K562 (cell line): ENCODE measurements around the gene ANO6. TPM values are rescaled to one million over a fixed set of nuclear protein-coding genes. Genes with fewer than 3 reads are reported as not detected.

Source experiments
- CHCHD3 ChIP-seq: fragments of 250-450 bp; sonication (Bioruptor Pico); IDR thresholded peaks from 2 replicates; pipeline ENCODE4 v2.1.2; 2022; ENCODE audit warnings: mild to moderate bottlenecking
- HDAC6 ChIP-seq: IDR thresholded peaks from 2 replicates; pipeline ENCODE4 v1.6.1; 2012; ENCODE audit warnings: low read depth, mild to moderate bottlenecking, control low read depth, inconsistent platforms, low read length, moderate library complexity
- MAFK ChIP-seq: IDR thresholded peaks from 2 replicates; pipeline ENCODE4 v1.6.1; 2011; ENCODE audit warnings: low read length, improper control_type of control experiment
- PHB ChIP-seq: fragments of 250-450 bp; sonication (Bioruptor Pico); IDR thresholded peaks from 2 replicates; pipeline ENCODE4 v1.5.0; 2021
- TBP ChIP-seq: optimal IDR thresholded peaks from 2 replicates; pipeline ENCODE3; 2011; ENCODE audit warnings: low read depth, low read length, improper control_type of control experiment
- TEAD1 ChIP-seq, 2 experiments: fragments of 450-650 bp in 1 of 2; sonication (generic) in 1 of 2; formaldehyde crosslinking; IDR thresholded peaks; 2 replicates each; pipeline versions ENCODE4 v1.4.0 to v1.8.0; 2020 to 2022; ENCODE audit warnings: mild to moderate bottlenecking in 2 of 2, missing genetic modification reagents in 1 of 2
- TGIF2 ChIP-seq: sonication (generic); formaldehyde crosslinking; IDR thresholded peaks from 2 replicates; pipeline ENCODE4 v1.8.1; 2022; ENCODE audit warnings: mild to moderate bottlenecking, missing genetic modification reagents, moderate library complexity
- ZBTB11 ChIP-seq, 3 experiments: fragments of 200-800 bp in 1 of 3; fragments of 250-450 bp in 1 of 3; fragments of 450-650 bp in 1 of 3; sonication (Bioruptor Pico) in 1 of 3; sonication (Bioruptor generic) in 1 of 3; formaldehyde crosslinking in 1 of 3; IDR thresholded peaks; 2 replicates each; pipeline versions ENCODE4 v1.6.1 to v1.8.0; 2016 to 2022; ENCODE audit warnings: mild to moderate bottlenecking in 2 of 3, missing genetic modification characterization in 2 of 3, missing compliant biosample characterization in 1 of 3, moderate library complexity in 1 of 3
- ZNF239 ChIP-seq: fragments of 250-450 bp; sonication (Bioruptor Pico); IDR thresholded peaks from 2 replicates; pipeline ENCODE4 v1.4.0; 2020; ENCODE audit warnings: mild to moderate bottlenecking
- ZNF830 ChIP-seq: fragments of 250-450 bp; sonication (Bioruptor Pico); IDR thresholded peaks from 2 replicates; pipeline ENCODE4 v1.5.0; 2021; ENCODE audit warnings: mild to moderate bottlenecking
- polyA plus RNA-seq, 8 experiments: library from polyadenylated mRNA; depleted of rRNA in 4 of 8; stranded (reverse) in 5 of 8; unstranded in 3 of 8; fragments of >200 nt; fragmentation: Nextera tagmentation in 2 of 8; fragmentation: Illumina TruSeq in 1 of 8; extraction: Ambion mirVana in 2 of 8; extraction: Trizol in 1 of 8; gene quantifications; 2 replicates each; pipeline versions ENCODE4 v1.2.1 to v1.2.3, GENCODE V29; 2011 to 2014; ENCODE audit warnings: inconsistent platforms in 1 of 8, missing spikeins in 1 of 8
- total RNA-seq, 7 experiments: library from RNA; depleted of rRNA in 6 of 7; stranded (reverse); fragments of >200 nt in 6 of 7; fragmentation: Illumina TruSeq in 2 of 7; extraction: Trizol in 2 of 7; gene quantifications; 2 replicates each; pipeline versions ENCODE4 v1.2.1 to v1.2.3, GENCODE V29; 2011 to 2021; ENCODE audit warnings: low replicate concordance in 1 of 7
- TF ChIP-seq, protein P1 (sequence below): sonication (generic); formaldehyde crosslinking; IDR thresholded peaks from 2 replicates; pipeline ENCODE4 v1.8.0; 2022; ENCODE audit warnings: mild to moderate bottlenecking, missing genetic modification reagents
- TF ChIP-seq, protein P2 (sequence below), 2 experiments: fragments of 450-650 bp in 1 of 2; sonication (generic) in 1 of 2; formaldehyde crosslinking in 1 of 2; IDR thresholded peaks; 2 replicates each; pipeline versions ENCODE4 v1.7.1 to v1.9.0; 2016 to 2022; ENCODE audit warnings: inconsistent platforms in 1 of 2, mild to moderate bottlenecking in 1 of 2, missing genetic modification reagents in 1 of 2

The ANO6 gene
- total and polyA plus RNA-seq, 9 of the 15 experiments (the other 6 are each of a cell fraction or from before 2014, with no cell fraction given) = 3.5 to 24.7 (median 20.3) TPM

- TF ChIP-seq, protein P1, sequence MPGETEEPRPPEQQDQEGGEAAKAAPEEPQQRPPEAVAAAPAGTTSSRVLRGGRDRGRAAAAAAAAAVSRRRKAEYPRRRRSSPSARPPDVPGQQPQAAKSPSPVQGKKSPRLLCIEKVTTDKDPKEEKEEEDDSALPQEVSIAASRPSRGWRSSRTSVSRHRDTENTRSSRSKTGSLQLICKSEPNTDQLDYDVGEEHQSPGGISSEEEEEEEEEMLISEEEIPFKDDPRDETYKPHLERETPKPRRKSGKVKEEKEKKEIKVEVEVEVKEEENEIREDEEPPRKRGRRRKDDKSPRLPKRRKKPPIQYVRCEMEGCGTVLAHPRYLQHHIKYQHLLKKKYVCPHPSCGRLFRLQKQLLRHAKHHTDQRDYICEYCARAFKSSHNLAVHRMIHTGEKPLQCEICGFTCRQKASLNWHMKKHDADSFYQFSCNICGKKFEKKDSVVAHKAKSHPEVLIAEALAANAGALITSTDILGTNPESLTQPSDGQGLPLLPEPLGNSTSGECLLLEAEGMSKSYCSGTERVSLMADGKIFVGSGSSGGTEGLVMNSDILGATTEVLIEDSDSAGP (CRISPR knock-in tag) = no peak
- TF ChIP-seq TBP (no peak), MAFK (no peak), PHB (CRISPR knock-in tag) (no peak), HDAC6 (no peak), CHCHD3 (CRISPR knock-in tag) (no peak), TGIF2 (CRISPR knock-in tag) (no peak), ZBTB11 (CRISPR knock-in tag; IDR thresholded peaks at IDR 0.05) (no peak), ZNF239 (CRISPR knock-in tag) (no peak), TEAD1 (CRISPR knock-in tag; IDR thresholded peaks at IDR 0.05) (no peak), ZNF830 (no peak)
- TF ChIP-seq, protein P2, sequence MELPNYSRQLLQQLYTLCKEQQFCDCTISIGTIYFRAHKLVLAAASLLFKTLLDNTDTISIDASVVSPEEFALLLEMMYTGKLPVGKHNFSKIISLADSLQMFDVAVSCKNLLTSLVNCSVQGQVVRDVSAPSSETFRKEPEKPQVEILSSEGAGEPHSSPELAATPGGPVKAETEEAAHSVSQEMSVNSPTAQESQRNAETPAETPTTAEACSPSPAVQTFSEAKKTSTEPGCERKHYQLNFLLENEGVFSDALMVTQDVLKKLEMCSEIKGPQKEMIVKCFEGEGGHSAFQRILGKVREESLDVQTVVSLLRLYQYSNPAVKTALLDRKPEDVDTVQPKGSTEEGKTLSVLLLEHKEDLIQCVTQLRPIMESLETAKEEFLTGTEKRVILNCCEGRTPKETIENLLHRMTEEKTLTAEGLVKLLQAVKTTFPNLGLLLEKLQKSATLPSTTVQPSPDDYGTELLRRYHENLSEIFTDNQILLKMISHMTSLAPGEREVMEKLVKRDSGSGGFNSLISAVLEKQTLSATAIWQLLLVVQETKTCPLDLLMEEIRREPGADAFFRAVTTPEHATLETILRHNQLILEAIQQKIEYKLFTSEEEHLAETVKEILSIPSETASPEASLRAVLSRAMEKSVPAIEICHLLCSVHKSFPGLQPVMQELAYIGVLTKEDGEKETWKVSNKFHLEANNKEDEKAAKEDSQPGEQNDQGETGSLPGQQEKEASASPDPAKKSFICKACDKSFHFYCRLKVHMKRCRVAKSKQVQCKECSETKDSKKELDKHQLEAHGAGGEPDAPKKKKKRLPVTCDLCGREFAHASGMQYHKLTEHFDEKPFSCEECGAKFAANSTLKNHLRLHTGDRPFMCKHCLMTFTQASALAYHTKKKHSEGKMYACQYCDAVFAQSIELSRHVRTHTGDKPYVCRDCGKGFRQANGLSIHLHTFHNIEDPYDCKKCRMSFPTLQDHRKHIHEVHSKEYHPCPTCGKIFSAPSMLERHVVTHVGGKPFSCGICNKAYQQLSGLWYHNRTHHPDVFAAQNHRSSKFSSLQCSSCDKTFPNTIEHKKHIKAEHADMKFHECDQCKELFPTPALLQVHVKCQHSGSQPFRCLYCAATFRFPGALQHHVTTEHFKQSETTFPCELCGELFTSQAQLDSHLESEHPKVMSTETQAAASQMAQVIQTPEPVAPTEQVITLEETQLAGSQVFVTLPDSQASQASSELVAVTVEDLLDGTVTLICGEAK (IDR thresholded peaks at IDR 0.05) = no peak
- TF ChIP-seq, protein P2 (CRISPR knock-in tag; IDR thresholded peaks at IDR 0.05) = no peak
Observed at GRCh38 chr12:45415393-45415817, 199.5 kb downstream of the ANO6 start (continued).
